ENCODE results near the gene NEURL1B. TPM values are rescaled to one million over a fixed set of nuclear protein-coding genes. Genes with fewer than 3 reads are reported as not detected.

The NEURL1B gene
- total RNA-seq, 2 donors from 2014 or later: 4.9 to 6.3 TPM

DNA sequence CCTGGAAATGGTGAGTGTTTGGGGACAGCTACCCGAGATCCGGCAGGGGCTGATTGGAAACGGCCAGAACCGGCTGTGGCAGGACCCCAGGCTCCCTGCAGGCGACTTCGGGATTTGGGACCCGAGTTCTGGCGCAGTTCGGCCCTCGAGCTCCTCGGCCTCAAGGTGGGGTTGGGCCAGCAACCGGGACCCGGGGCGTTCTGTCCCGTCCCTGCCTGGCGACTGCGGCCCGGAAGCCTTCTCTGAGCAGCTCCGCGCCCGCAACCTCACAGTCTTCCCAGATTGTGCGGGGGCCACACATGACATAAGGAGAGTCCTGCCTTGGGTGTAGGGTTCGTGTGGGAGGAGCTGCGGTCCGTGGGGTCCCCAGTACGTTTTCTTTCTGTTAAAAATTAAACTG is 23.2 kb upstream of the NEURL1B start:
- H3K4me3 Mint-ChIP-seq: no peak overlapping the region
- DNase-seq: no peak

DNA sequence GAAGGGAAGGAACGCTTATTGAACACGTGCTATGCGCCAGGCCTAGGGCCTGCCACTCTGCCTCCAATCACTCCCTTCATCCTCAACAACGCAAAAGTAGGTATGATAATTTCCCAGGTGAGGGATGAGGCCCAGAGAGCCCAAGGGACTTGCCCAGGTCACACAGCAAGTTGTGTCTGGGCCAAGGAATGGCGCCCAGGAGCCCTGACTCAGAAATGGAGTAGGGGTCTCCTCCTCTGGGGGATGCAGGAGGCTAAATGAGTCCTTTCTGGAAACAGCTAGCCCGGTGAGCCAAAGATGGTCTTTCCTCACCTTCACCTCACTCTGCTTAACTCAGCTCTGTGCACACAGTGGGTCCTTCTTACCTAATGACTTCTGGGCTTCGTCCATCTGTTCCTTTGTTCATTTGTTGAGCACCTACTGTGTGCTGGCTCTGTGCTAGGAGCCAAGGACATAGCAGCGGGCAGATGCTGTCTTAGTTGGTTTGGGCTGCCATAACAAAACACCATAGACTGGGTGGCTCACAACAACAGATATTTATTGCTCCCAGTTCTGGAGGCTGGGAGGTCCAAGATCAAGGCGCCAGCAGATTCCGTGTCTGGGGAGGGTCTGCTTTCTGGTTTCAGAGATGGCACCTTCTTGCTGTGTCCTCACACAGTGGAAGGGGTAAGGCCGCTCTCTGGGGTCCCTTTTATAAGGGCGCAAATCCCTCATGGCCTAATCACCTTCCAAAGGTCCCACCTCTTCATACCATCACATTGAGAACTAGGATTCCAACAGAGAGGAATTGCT is 22.3 kb upstream of the NEURL1B start:
- H3K36me3 Mint-ChIP-seq (ENCODE audit: low read depth): no peaks in the 10 kb centered on the region
- H3K9ac ChIP-seq (ENCODE audit: extremely low read depth, low read length, poor library complexity, severe bottlenecking): no peak overlapping the region
- no peak for DNase-seq
- H3K9me3 Mint-ChIP-seq: no peaks in the 10 kb centered on the region
- no peaks in the 10 kb centered on the region for H3K36me3 ChIP-seq (ENCODE audit: control insufficient read depth, insufficient read depth, low read length)
- TF ChIP-seq, protein P1, sequence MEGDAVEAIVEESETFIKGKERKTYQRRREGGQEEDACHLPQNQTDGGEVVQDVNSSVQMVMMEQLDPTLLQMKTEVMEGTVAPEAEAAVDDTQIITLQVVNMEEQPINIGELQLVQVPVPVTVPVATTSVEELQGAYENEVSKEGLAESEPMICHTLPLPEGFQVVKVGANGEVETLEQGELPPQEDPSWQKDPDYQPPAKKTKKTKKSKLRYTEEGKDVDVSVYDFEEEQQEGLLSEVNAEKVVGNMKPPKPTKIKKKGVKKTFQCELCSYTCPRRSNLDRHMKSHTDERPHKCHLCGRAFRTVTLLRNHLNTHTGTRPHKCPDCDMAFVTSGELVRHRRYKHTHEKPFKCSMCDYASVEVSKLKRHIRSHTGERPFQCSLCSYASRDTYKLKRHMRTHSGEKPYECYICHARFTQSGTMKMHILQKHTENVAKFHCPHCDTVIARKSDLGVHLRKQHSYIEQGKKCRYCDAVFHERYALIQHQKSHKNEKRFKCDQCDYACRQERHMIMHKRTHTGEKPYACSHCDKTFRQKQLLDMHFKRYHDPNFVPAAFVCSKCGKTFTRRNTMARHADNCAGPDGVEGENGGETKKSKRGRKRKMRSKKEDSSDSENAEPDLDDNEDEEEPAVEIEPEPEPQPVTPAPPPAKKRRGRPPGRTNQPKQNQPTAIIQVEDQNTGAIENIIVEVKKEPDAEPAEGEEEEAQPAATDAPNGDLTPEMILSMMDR (conservative IDR thresholded peaks at IDR 0.05): no peak
- no peak overlapping the region for H3K27ac ChIP-seq (ENCODE audit: low read depth, low read length)
- H3K27me3 Mint-ChIP-seq (ENCODE audit: insufficient read depth): peaks cover 4% of the 10 kb centered on the region
- no peak overlapping the region for H3K4me3 ChIP-seq (ENCODE audit: low read length)
- H3K9me3 ChIP-seq (ENCODE audit: control insufficient read depth, low read length): no peaks in the 10 kb centered on the region
- no peaks in the 10 kb centered on the region for H3K4me1 ChIP-seq (ENCODE audit: control insufficient read depth, insufficient read depth, low read length)
- WGBS, 2 experiments (ENCODE audit: insufficient coverage in 1 of 2, insufficient read length in 1 of 2): 90 to 95% methylated on average over 4 to 12 of the region's 12 CpGs
- H3K4me1 Mint-ChIP-seq: peaks cover 2% of the 10 kb centered on the region
- H3K27ac Mint-ChIP-seq: no peak overlapping the region
- no peak overlapping the region for H3K4me3 Mint-ChIP-seq
- no peaks in the 10 kb centered on the region for H3K27me3 ChIP-seq (ENCODE audit: control insufficient read depth, insufficient read depth, low read length, poor library complexity, severe bottlenecking)

More for the DNA sequence above, 23.2 kb upstream of the NEURL1B start:
- H3K27me3 ChIP-seq (ENCODE audit: control insufficient read depth, insufficient read depth, low read length, poor library complexity, severe bottlenecking): no peaks in the 10 kb centered on the region
- H3K9me3 ChIP-seq (ENCODE audit: control insufficient read depth, low read length): no peaks in the 10 kb centered on the region
- 91 to 93% methylated on average over 15 to 26 of the region's 26 CpGs for WGBS, 2 experiments (ENCODE audit: insufficient coverage in 1 of 2, insufficient read length in 1 of 2)
- no peak overlapping the region for H3K27ac ChIP-seq (ENCODE audit: low read depth, low read length)
- no peaks in the 10 kb centered on the region for H3K4me1 ChIP-seq (ENCODE audit: control insufficient read depth, insufficient read depth, low read length)
- H3K27me3 Mint-ChIP-seq (ENCODE audit: insufficient read depth): peaks cover 8% of the 10 kb centered on the region
- H3K36me3 ChIP-seq (ENCODE audit: control insufficient read depth, insufficient read depth, low read length): no peaks in the 10 kb centered on the region
- H3K4me1 Mint-ChIP-seq: no peaks in the 10 kb centered on the region
- TF ChIP-seq, protein P1 (conservative IDR thresholded peaks at IDR 0.05): no peak
- no peak overlapping the region for H3K27ac Mint-ChIP-seq
- H3K9ac ChIP-seq (ENCODE audit: extremely low read depth, low read length, poor library complexity, severe bottlenecking): no peak overlapping the region
- no peak overlapping the region for H3K4me3 ChIP-seq (ENCODE audit: low read length)
- no peaks in the 10 kb centered on the region for H3K36me3 Mint-ChIP-seq (ENCODE audit: low read depth)
- no peaks in the 10 kb centered on the region for H3K9me3 Mint-ChIP-seq

DNA sequence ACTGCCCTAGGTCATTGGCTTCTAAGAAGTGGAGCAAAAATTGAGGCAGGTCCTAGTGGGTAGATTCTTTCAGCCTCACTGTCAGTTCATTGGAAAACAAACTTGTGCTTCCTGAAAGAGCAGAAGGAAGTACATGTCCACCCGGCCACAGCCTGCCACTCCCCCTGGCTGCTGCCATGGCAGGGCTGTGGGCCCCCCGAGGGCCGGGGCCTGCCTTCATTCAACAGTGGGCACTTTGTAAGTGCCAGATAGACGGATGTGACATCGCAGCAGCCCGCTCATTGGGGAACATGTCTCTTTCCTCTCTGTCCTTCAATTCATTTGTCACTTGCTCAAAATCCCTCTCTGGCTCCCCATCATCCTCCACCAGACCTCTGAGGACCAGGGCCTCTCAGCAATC is 20.6 kb upstream of the NEURL1B start:
- peaks cover 2% of the 10 kb centered on the region for H3K27me3 Mint-ChIP-seq (ENCODE audit: insufficient read depth)
- no peaks in the 10 kb centered on the region for H3K9me3 Mint-ChIP-seq
- TF ChIP-seq, protein P1 (conservative IDR thresholded peaks at IDR 0.05): no peak
- Histone ChIP-seq H3K4me1 (ENCODE audit: control insufficient read depth, insufficient read depth, low read length) (peaks cover 5% of the 10 kb centered on the region), H3K36me3 (ENCODE audit: control insufficient read depth, insufficient read depth, low read length) (no peaks in the 10 kb centered on the region), H3K4me3 (ENCODE audit: low read length) (no peak overlapping the region), H3K9ac (ENCODE audit: extremely low read depth, low read length, poor library complexity, severe bottlenecking) (no peak overlapping the region), H3K27me3 (ENCODE audit: control insufficient read depth, insufficient read depth, low read length, poor library complexity, severe bottlenecking) (no peaks in the 10 kb centered on the region), H3K9me3 (ENCODE audit: control insufficient read depth, low read length) (no peaks in the 10 kb centered on the region), H3K27ac (ENCODE audit: low read depth, low read length) (no peak overlapping the region)
- no peak for DNase-seq
- WGBS, 2 experiments (ENCODE audit: insufficient coverage in 1 of 2, insufficient read length in 1 of 2): 70 to 82% methylated on average over 6 of the region's 6 CpGs
- peaks cover 9% of the 10 kb centered on the region for H3K4me1 Mint-ChIP-seq
- no peaks in the 10 kb centered on the region for H3K36me3 Mint-ChIP-seq (ENCODE audit: low read depth)
- no peak overlapping the region for H3K27ac Mint-ChIP-seq
- no peak overlapping the region for H3K4me3 Mint-ChIP-seq

All from endodermal cell (in vitro differentiated cells).